WI38 (cell line): ENCODE data around the gene CTAG1B.
"Not testable (repeated sequence)": the region's sequence is repeated elsewhere in the genome, so short reads cannot be mapped to it uniquely, and the experiment has no call there.

Experiments
- H3K4me3 ChIP-seq: 2 replicates; pipeline ENCODE4 v1.5.1; 2011; ENCODE audit warnings: low read depth, mild to moderate bottlenecking, control low read depth, low read length
- TF ChIP-seq, protein P1 (sequence below): IDR thresholded peaks from 2 replicates; pipeline ENCODE4 v1.5.1; 2012; ENCODE audit warnings: low read depth, mild to moderate bottlenecking, control low read depth, low read length

Gene CTAG1B

GRCh38 chrX:154655346-154655745 lies 36.3 kb upstream of the CTAG1B start:
- TF ChIP-seq, protein P1, sequence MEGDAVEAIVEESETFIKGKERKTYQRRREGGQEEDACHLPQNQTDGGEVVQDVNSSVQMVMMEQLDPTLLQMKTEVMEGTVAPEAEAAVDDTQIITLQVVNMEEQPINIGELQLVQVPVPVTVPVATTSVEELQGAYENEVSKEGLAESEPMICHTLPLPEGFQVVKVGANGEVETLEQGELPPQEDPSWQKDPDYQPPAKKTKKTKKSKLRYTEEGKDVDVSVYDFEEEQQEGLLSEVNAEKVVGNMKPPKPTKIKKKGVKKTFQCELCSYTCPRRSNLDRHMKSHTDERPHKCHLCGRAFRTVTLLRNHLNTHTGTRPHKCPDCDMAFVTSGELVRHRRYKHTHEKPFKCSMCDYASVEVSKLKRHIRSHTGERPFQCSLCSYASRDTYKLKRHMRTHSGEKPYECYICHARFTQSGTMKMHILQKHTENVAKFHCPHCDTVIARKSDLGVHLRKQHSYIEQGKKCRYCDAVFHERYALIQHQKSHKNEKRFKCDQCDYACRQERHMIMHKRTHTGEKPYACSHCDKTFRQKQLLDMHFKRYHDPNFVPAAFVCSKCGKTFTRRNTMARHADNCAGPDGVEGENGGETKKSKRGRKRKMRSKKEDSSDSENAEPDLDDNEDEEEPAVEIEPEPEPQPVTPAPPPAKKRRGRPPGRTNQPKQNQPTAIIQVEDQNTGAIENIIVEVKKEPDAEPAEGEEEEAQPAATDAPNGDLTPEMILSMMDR: no peak
- no peak overlapping the region for H3K4me3 ChIP-seq

DNA sequence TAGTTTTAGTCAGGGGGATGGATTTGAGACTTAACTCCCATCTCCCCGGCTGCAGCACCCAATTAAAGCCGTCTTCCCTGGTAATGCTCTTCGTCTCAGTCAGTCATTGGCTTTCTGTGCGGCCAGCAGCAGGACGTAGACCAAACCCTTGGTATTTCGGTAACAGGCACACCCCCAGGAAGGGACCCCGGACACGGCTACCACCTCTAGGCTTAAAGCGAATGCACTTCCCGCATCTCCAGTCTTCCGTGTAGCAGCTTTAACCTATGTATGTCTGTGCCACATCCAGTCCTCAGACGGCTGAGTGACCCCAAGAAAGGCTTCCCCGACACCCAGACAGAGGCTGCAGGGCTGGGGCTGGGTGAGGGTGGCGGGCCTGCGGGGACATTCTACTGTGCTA lies 35.8 kb upstream of the CTAG1B start:
- H3K4me3 ChIP-seq: no peak overlapping the region
- TF ChIP-seq, protein P1: no peak

- TF ChIP-seq, protein P1: no peak
- H3K4me3 ChIP-seq: no peak overlapping the region
These were observed 35.3 kb upstream of the CTAG1B start for GRCh38 chrX:154654372-154654771.

- H3K4me3 ChIP-seq: not testable (repeated sequence)
These were observed 34.3 kb upstream of the CTAG1B start, which contains the start of gene CTAG2 for GRCh38 chrX:154653413-154653812. TSS of gene CTAG2 (minus strand) at chrX:154653579. CDS start at chrX:154653515, 64 bp downstream.

- TF ChIP-seq, protein P1: no peak
- no peak overlapping the region for H3K4me3 ChIP-seq
These were observed 33.9 kb upstream of the CTAG1B start for GRCh38 chrX:154653048-154653401.

GRCh38 chrX:154652311-154653047 lies 33.4 kb upstream of the CTAG1B start:
- H3K4me3 ChIP-seq: no peak overlapping the region
- TF ChIP-seq, protein P1: no peak

DNA sequence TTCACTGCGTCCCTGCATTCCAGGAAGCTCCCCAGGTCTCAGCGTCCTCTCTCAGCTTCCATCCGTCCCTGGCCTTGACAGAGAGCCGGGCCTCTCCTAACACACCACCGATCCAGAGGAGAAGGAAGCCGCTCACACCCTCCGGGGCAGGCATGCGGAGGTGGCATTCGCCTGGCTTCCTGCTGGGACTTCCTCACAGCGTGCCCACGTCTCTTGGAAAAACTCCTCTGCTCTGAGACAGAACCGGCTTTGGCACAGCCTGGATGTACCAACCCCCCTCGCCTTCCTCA lies 31.1 kb upstream of the CTAG1B start:
- H3K4me3 ChIP-seq: no peak overlapping the region
- TF ChIP-seq, protein P1: no peak
